IMR-90 (cell line): ENCODE measurements around the gene CDYL2. TPM values are rescaled to one million over a fixed set of nuclear protein-coding genes. Genes with fewer than 3 reads are reported as not detected.

Experiments
- ATAC-seq: fragments of 200-7000 bp; cut with Tn5 transposase; 2 replicates; pipeline ENCODE4 v1.9.1; 2020; ENCODE audit warnings: low read depth, mild to moderate bottlenecking, moderate library complexity
- BruUV-seq: library from RNA; stranded (reverse); fragments of 400-500 nt; replicated peaks from 2 replicates; lab custom pipeline; 2021; lab: Mats Ljungman, UMichigan
- CTCF ChIA-PET: fragments of 300-600 bp; formaldehyde crosslinking; extraction: SDS; loops from one replicate; lab custom pipeline; 2021; ENCODE audit warnings: antibody characterized with exemption; lab: Yijun Ruan, JAX
- POLR2A ChIA-PET: fragments of 300-600 bp; sonication (Branson Sonifier 250); formaldehyde crosslinking; loops from one replicate; lab custom pipeline; 2022; ENCODE audit warnings: antibody characterized with exemption; ENCODE audit not compliant: unreplicated experiment; lab: Charles Lee
- DNase-seq: peaks from one replicate; pipeline ENCODE4 v3.0.0; 2013
- H2AFZ ChIP-seq: replicated peaks from 2 replicates; pipeline ENCODE3; 2013; ENCODE audit warnings: low read length, mild to moderate bottlenecking; ENCODE audit not compliant: poor library complexity
- H2AK5ac ChIP-seq: 2 replicates; pipeline ENCODE4 v1.6.1; 2013; ENCODE audit warnings: low read depth, low read length, inconsistent platforms
- H2AK9ac ChIP-seq: replicated peaks from 2 replicates; pipeline ENCODE3; 2013; ENCODE audit warnings: mild to moderate bottlenecking, low read depth, low read length, moderate library complexity; ENCODE audit not compliant: poor library complexity
- H2BK120ac ChIP-seq: 2 replicates; pipeline ENCODE4 v1.6.1; 2013; ENCODE audit warnings: low read depth, low read length, inconsistent platforms
- H2BK15ac ChIP-seq: 3 replicates; pipeline ENCODE4 v1.6.1; 2013; ENCODE audit warnings: low read depth, low read length, inconsistent platforms
- H2BK20ac ChIP-seq: 2 replicates; pipeline ENCODE4 v1.6.1; 2013; ENCODE audit warnings: low read depth, mild to moderate bottlenecking, inconsistent platforms, low read length, moderate library complexity
- H2BK5ac ChIP-seq: 2 replicates; pipeline ENCODE4 v1.6.1; 2013; ENCODE audit warnings: mild to moderate bottlenecking, low read depth, low read length, inconsistent platforms; ENCODE audit not compliant: poor library complexity, severe bottlenecking
- H3K14ac ChIP-seq: replicated peaks from 2 replicates; pipeline ENCODE4 v1.6.1; 2013; ENCODE audit warnings: low read depth, low read length, inconsistent platforms
- H3K18ac ChIP-seq: 2 replicates; pipeline ENCODE4 v1.6.1; 2013; ENCODE audit warnings: low read depth, low read length, control low read depth
- H3K23ac ChIP-seq: 2 replicates; pipeline ENCODE4 v1.6.1; 2013; ENCODE audit warnings: low read depth, low read length, inconsistent platforms
- H3K27ac ChIP-seq: 2 replicates; pipeline ENCODE4 v1.5.1; 2013; ENCODE audit warnings: mild to moderate bottlenecking, control low read depth, low read length; ENCODE audit not compliant: insufficient read depth
- H3K27me3 ChIP-seq: 2 replicates; pipeline ENCODE4 v1.6.1; 2013; ENCODE audit warnings: low read length; ENCODE audit not compliant: control insufficient read depth, insufficient read depth
- H3K36me3 ChIP-seq: 2 replicates; pipeline ENCODE4 v1.6.1; 2013; ENCODE audit warnings: low read length, mixed read lengths; ENCODE audit not compliant: control insufficient read depth, insufficient read depth
- H3K4ac ChIP-seq: 2 replicates; pipeline ENCODE4 v1.6.1; 2013; ENCODE audit warnings: low read depth, low read length, inconsistent platforms
- H3K4me1 ChIP-seq: 2 replicates; pipeline ENCODE4 v1.6.1; 2013; ENCODE audit warnings: low read length, mixed read lengths; ENCODE audit not compliant: control insufficient read depth, insufficient read depth
- H3K4me2 ChIP-seq: 2 replicates; pipeline ENCODE4 v1.6.1; 2013; ENCODE audit warnings: low read depth, mild to moderate bottlenecking, control low read depth, low read length, moderate library complexity
- H3K4me3 ChIP-seq: 2 replicates; pipeline ENCODE4 v1.5.1; 2013; ENCODE audit warnings: low read depth, mild to moderate bottlenecking, control low read depth, low read length, moderate library complexity; ENCODE audit not compliant: insufficient read depth
- H3K56ac ChIP-seq: 2 replicates; pipeline ENCODE4 v1.6.1; 2013; ENCODE audit warnings: low read length, inconsistent platforms; ENCODE audit not compliant: insufficient read depth; ENCODE audit errors: extremely low read depth
- H3K79me1 ChIP-seq, 2 experiments: 2 replicates each; pipeline ENCODE4 v1.6.1; 2013; ENCODE audit warnings: low read length in 2 of 2, inconsistent platforms in 1 of 2, low read depth in 1 of 2
- H3K9ac ChIP-seq: 2 replicates; pipeline ENCODE4 v1.6.1; 2013; ENCODE audit warnings: low read depth, low read length, control low read depth
- H3K9me1 ChIP-seq: 2 replicates; pipeline ENCODE4 v1.6.1; 2013; ENCODE audit warnings: low read length, inconsistent platforms; ENCODE audit not compliant: insufficient read depth
- H3K9me3 ChIP-seq: 2 replicates; pipeline ENCODE4 v1.6.1; 2013; ENCODE audit warnings: low read length; ENCODE audit not compliant: control insufficient read depth, insufficient read depth
- H4K20me1 ChIP-seq: 2 replicates; pipeline ENCODE4 v1.6.1; 2013; ENCODE audit warnings: low read length, inconsistent platforms; ENCODE audit not compliant: insufficient read depth
- H4K5ac ChIP-seq: 2 replicates; pipeline ENCODE4 v1.6.1; 2013; ENCODE audit warnings: mild to moderate bottlenecking, low read depth, low read length, control low read depth
- H4K8ac ChIP-seq, 2 experiments: 2 replicates each; pipeline ENCODE4 v1.6.1; 2013; ENCODE audit warnings: low read depth in 2 of 2, low read length in 2 of 2, control low read depth in 1 of 2, inconsistent platforms in 1 of 2
- H4K91ac ChIP-seq: 2 replicates; pipeline ENCODE4 v1.6.1; 2013; ENCODE audit warnings: low read depth, low read length, inconsistent platforms; ENCODE audit not compliant: insufficient read depth
- BHLHE40 ChIP-seq: fragments of 150-350 bp; IDR thresholded peaks from 2 replicates; pipeline ENCODE4 v1.6.1; 2016; ENCODE audit warnings: mild to moderate bottlenecking, low read depth, low read length
- CEBPB ChIP-seq: IDR thresholded peaks from 2 replicates; pipeline ENCODE4 v1.6.1; 2012; ENCODE audit warnings: low read depth, low read length, improper control_type of control experiment
- CHD1 ChIP-seq: IDR thresholded peaks from 2 replicates; pipeline ENCODE4 v1.6.1; 2012; ENCODE audit warnings: low read depth, low read length, improper control_type of control experiment
- CTCF ChIP-seq: conservative IDR thresholded peaks from 2 replicates; pipeline ENCODE4 v1.5.1; 2012; ENCODE audit warnings: mild to moderate bottlenecking, low read depth, low read length, improper control_type of control experiment
- ELK1 ChIP-seq: fragments of 150-350 bp; IDR thresholded peaks from 2 replicates; pipeline ENCODE4 v1.6.1; 2016; ENCODE audit warnings: low read depth, mild to moderate bottlenecking, low read length, moderate library complexity, borderline replicate concordance
- FOS ChIP-seq: fragments of 150-350 bp; IDR thresholded peaks from 2 replicates; pipeline ENCODE4 v1.6.1; 2016; ENCODE audit warnings: low read depth, low read length
- MAFK ChIP-seq: IDR thresholded peaks from 2 replicates; pipeline ENCODE4 v1.6.1; 2012; ENCODE audit warnings: low read depth, low read length, improper control_type of control experiment
- MAZ ChIP-seq: IDR thresholded peaks from 2 replicates; pipeline ENCODE4 v1.6.1; 2012; ENCODE audit warnings: low read depth, mild to moderate bottlenecking, low read length, improper control_type of control experiment, moderate library complexity, borderline replicate concordance
- MXI1 ChIP-seq: IDR thresholded peaks from 2 replicates; pipeline ENCODE4 v1.6.1; 2012; ENCODE audit warnings: low read depth, mild to moderate bottlenecking, low read length, moderate library complexity, borderline replicate concordance
- NFE2L2 ChIP-seq: fragments of 150-350 bp; IDR thresholded peaks from 2 replicates; pipeline ENCODE4 v1.6.1; 2016; ENCODE audit warnings: low read depth, mild to moderate bottlenecking, low read length
- POLR2A ChIP-seq: IDR thresholded peaks from 2 replicates; pipeline ENCODE4 v1.6.1; 2012; ENCODE audit warnings: mild to moderate bottlenecking, low read depth, low read length
- RAD21 ChIP-seq: IDR thresholded peaks from 2 replicates; pipeline ENCODE4 v1.6.1; 2012; ENCODE audit warnings: low read length, improper control_type of control experiment
- RCOR1 ChIP-seq: IDR thresholded peaks from 2 replicates; pipeline ENCODE4 v1.6.1; 2012; ENCODE audit warnings: mild to moderate bottlenecking, low read length, improper control_type of control experiment; ENCODE audit not compliant: insufficient replicate concordance
- RFX5 ChIP-seq: IDR thresholded peaks from 2 replicates; pipeline ENCODE4 v1.8.0; 2012; ENCODE audit warnings: low read depth, mild to moderate bottlenecking, low read length, moderate library complexity
- SMC3 ChIP-seq: fragments of 150-350 bp; IDR thresholded peaks from 2 replicates; pipeline ENCODE4 v1.6.1; 2016; ENCODE audit warnings: low read depth, mild to moderate bottlenecking, antibody characterized with exemption, low read length, moderate library complexity
- USF2 ChIP-seq: fragments of 150-350 bp; IDR thresholded peaks from 2 replicates; pipeline ENCODE4 v1.6.1; 2017; ENCODE audit warnings: mild to moderate bottlenecking, antibody characterized with exemption, low read length, low read depth
- WGBS, 2 experiments: methylation state at CpG; one replicate each; pipeline versions ENCODE4 v1.1.5 to v1.1.7; 2013; ENCODE audit warnings: missing lambda C conversion rate in 2 of 2; ENCODE audit not compliant: insufficient read length in 1 of 2; ENCODE audit errors: extremely low coverage in 2 of 2; 5-methylcytosine and 5-hydroxymethylcytosine counted together
- dilution Hi-C: fragments of 300-500 bp; cut with HindIII; formaldehyde crosslinking; loops from one replicate; pipeline ENCODE4 v1.14.3; 2018; ENCODE audit warnings: low sequenced_read_pairs; ENCODE audit not compliant: unreplicated experiment
- in situ Hi-C: fragments of 300-500 bp; cut with MboI; formaldehyde crosslinking; loops from 3 replicates; pipeline ENCODE4 v1.14.3; 2019; ENCODE audit warnings: low sequenced_read_pairs, inconsistent platforms, mixed read lengths
- intact Hi-C: fragments of 100-400 bp; cut with micrococcal nuclease; formaldehyde crosslinking; loops from 2 replicates; pipeline ENCODE4 v1.10.0; 2022
- polyA plus RNA-seq, 3 experiments: library from polyadenylated mRNA; depleted of rRNA; stranded (reverse); fragments of >200 nt; gene quantifications; 2 replicates each; pipeline ENCODE4 v1.2.3, GENCODE V29; 2012; ENCODE audit warnings: low replicate concordance in 1 of 3
- total RNA-seq: library from RNA; depleted of rRNA; stranded (reverse); fragments of >200 nt; gene quantifications from 2 replicates; pipeline ENCODE4 v1.2.3, GENCODE V29; 2012

CDYL2 gene
- total and polyA plus RNA-seq, 2 of the 4 experiments (the other 2 are of a cell fraction) = 1.2 to 3.9 TPM

DNA sequence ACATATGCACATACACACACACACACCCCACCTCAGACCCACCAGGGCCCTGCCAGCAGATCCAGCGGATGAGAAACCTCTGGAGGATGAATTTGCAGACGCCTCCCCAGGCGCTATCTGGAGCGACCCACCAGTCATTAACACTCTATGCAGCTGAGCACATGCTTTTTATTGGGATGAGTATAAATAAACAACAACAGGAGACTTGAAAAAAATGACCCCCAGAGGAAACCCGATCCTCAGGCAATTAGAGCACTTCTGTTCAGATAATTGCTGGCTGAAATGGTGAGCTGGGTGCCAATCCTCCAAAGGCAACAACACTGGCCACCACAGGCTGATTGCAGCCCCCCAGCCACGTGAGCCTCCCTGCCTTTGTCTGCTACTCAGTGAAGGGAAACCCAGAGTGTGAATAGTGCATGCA lies 230.7 kb downstream of the CDYL2 start:
- no peak overlapping the region for H3K56ac ChIP-seq
- H4K20me1 ChIP-seq = no peaks in the 10 kb centered on the region
- in situ Hi-C loops (no loop called here), dilution Hi-C loops (no loop called here), intact Hi-C loops (no loop called here)
- H3K9ac ChIP-seq = no peak overlapping the region
- no peaks in the 10 kb centered on the region for H3K4me1 ChIP-seq
- H2AFZ ChIP-seq = no peak overlapping the region
- no peak overlapping the region for H4K91ac ChIP-seq
- peaks cover 8% of the 10 kb centered on the region; the same call in 1 of the 2 replicates for H3K9me3 ChIP-seq
- H3K79me1 ChIP-seq = no peaks in the 10 kb centered on the region
- H2BK20ac ChIP-seq = no peak overlapping the region
- no peak overlapping the region for H4K8ac ChIP-seq
- H2AK9ac ChIP-seq = no peak overlapping the region
- H3K27ac ChIP-seq = no peak overlapping the region
- no peak overlapping the region for H2BK15ac ChIP-seq
- no peaks in the 10 kb centered on the region for H3K36me3 ChIP-seq
- ATAC-seq (no peak), DNase-seq (no peak)
- ChIA-PET POLR2A (no interaction called here), CTCF (interaction anchor here (1.4 kb wide), 1 partner anchor 256 kb away, joined by 4 read pairs; no protein-coding TSS in a partner anchor)
- no peak overlapping the region for H3K23ac ChIP-seq
- H3K9me1 ChIP-seq = no peaks in the 10 kb centered on the region; the same call in 1 of the 2 replicates
- H3K27me3 ChIP-seq = no peaks in the 10 kb centered on the region
- no peak overlapping the region for H3K14ac ChIP-seq
- H2BK120ac ChIP-seq = no peak overlapping the region
- no peak overlapping the region for H3K4ac ChIP-seq
- BruUV-seq = no TSS peak
- no peak overlapping the region for H3K4me2 ChIP-seq
- H3K18ac ChIP-seq = no peak overlapping the region
- WGBS, 2 experiments = no CpG with 5 or more reads among the region's 6 CpGs
- H3K4me3 ChIP-seq = no peak overlapping the region
- no peak overlapping the region for H2AK5ac ChIP-seq
- no peak overlapping the region for H2BK5ac ChIP-seq
- H4K5ac ChIP-seq = no peak overlapping the region
- TF ChIP-seq USF2 = no peak
- TF ChIP-seq MXI1 = no peak
- no peak for TF ChIP-seq CEBPB
- TF ChIP-seq RCOR1 = no peak
- TF ChIP-seq FOS = no peak
- TF ChIP-seq RAD21 = no peak
- TF ChIP-seq CHD1 = no peak
- no peak for TF ChIP-seq ELK1
- no peak for TF ChIP-seq MAFK
- no peak for TF ChIP-seq MAZ
- no peak for TF ChIP-seq NFE2L2
- no peak for TF ChIP-seq CTCF
- TF ChIP-seq SMC3 = no peak
- no peak for TF ChIP-seq POLR2A
- TF ChIP-seq RFX5 = no peak
- no peak for TF ChIP-seq BHLHE40
